ENCODE data around the gene SYNGR1.

SYNGR1 gene

GRCh38 chr22:39419096-39419495, 69.3 kb downstream of the SYNGR1 start:
- no peaks in the 10 kb centered on the region for H3K9me3 ChIP-seq
- no peak for DNase-seq (ENCODE audit: low spot score in 2 of 2)
- H3K36me3 ChIP-seq (replicated peaks), result peaks cover 40% of the 10 kb centered on the region
- H3K4me3 ChIP-seq, result no peak overlapping the region
- in situ Hi-C loops (cut with MboI; ENCODE audit: low sequenced_read_pairs), result no loop called here
- H3K27me3 ChIP-seq (ENCODE audit: low read depth), result no peaks in the 10 kb centered on the region
- H3K4me1 ChIP-seq, result no peaks in the 10 kb centered on the region

- H3K9me3 ChIP-seq, result no peaks in the 10 kb centered on the region
- no peak overlapping the region for H3K4me3 ChIP-seq
- H3K36me3 ChIP-seq (replicated peaks), result peaks cover 41% of the 10 kb centered on the region
- H3K4me1 ChIP-seq, result no peaks in the 10 kb centered on the region
- no peak for DNase-seq (ENCODE audit: low spot score in 2 of 2)
- H3K27me3 ChIP-seq (ENCODE audit: low read depth), result no peaks in the 10 kb centered on the region
- in situ Hi-C loops (cut with MboI; ENCODE audit: low sequenced_read_pairs), result no loop called here
Measured at GRCh38 chr22:39419911-39420310, 70.1 kb downstream of the SYNGR1 start.

DNA sequence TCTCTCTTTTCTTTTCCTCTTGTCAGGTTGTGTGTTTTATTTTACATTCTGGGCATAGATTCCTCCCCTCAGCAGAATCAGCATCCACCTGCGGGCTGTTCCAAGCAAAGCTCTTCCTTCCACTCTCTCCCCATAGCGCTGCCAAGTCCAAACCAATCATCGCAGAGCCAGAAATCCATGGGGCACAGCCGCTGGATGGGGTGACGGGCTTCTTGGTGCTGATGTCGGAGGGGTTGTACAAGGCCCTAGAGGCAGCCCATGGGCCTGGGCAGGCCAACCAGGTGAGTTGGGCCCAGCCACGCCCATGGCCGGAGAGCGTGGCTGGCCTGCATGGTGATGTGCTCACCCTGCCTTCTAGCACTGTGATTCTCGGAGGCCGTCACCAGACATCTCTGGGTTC, 71.9 kb downstream of the SYNGR1 start:
- in situ Hi-C loops (cut with MboI; ENCODE audit: low sequenced_read_pairs), result no loop called here
- Histone ChIP-seq H3K36me3 (replicated peaks) (peaks cover 45% of the 10 kb centered on the region), H3K4me1 (no peaks in the 10 kb centered on the region), H3K9me3 (no peaks in the 10 kb centered on the region), H3K27me3 (ENCODE audit: low read depth) (no peaks in the 10 kb centered on the region), H3K4me3 (no peak overlapping the region)
- DNase-seq (ENCODE audit: low spot score in 2 of 2), result no peak

DNA sequence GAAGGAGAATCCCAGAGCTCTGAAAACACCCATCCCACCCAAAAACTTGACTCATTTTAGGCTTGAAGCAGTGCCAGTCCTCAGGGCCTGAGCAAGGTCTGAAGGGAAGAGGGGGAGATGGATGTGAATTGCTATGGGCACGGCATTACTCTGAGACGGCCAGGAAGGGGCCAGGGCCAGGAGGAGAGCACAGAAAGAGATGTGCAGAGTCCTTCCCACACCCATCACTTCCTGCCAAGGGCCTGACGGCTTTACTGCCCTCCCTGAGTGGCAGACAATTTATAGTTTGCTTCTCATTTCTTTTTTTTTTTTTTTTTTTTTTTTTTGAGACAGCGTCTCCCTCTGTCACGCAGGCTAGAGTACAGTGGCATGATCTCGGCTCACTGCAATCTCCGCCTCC, 72.3 kb downstream of the SYNGR1 start:
- Histone ChIP-seq H3K4me1 (no peaks in the 10 kb centered on the region), H3K9me3 (no peaks in the 10 kb centered on the region), H3K27me3 (ENCODE audit: low read depth) (no peaks in the 10 kb centered on the region), H3K4me3 (no peak overlapping the region), H3K36me3 (replicated peaks) (peaks cover 45% of the 10 kb centered on the region)
- DNase-seq (ENCODE audit: low spot score in 2 of 2), result no peak
- in situ Hi-C loops (cut with MboI; ENCODE audit: low sequenced_read_pairs), result no loop called here

- in situ Hi-C loops (cut with MboI; ENCODE audit: low sequenced_read_pairs), result no loop called here
- DNase-seq (ENCODE audit: low spot score in 2 of 2), result no peak
- no peaks in the 10 kb centered on the region for H3K4me1 ChIP-seq
- H3K27me3 ChIP-seq (ENCODE audit: low read depth), result no peaks in the 10 kb centered on the region
- no peaks in the 10 kb centered on the region for H3K9me3 ChIP-seq
- H3K36me3 ChIP-seq (replicated peaks), result peaks cover 49% of the 10 kb centered on the region
- no peak overlapping the region for H3K4me3 ChIP-seq
Measured at GRCh38 chr22:39422721-39423120, 72.9 kb downstream of the SYNGR1 start.

GRCh38 chr22:39423976-39424375, 74.2 kb downstream of the SYNGR1 start:
- Histone ChIP-seq H3K4me1 (no peaks in the 10 kb centered on the region), H3K4me3 (no peak overlapping the region), H3K9me3 (no peaks in the 10 kb centered on the region), H3K36me3 (replicated peaks) (peaks cover 52% of the 10 kb centered on the region), H3K27me3 (ENCODE audit: low read depth) (no peaks in the 10 kb centered on the region)
- in situ Hi-C loops (cut with MboI; ENCODE audit: low sequenced_read_pairs), result no loop called here
- no peak for DNase-seq (ENCODE audit: low spot score in 2 of 2)

DNA sequence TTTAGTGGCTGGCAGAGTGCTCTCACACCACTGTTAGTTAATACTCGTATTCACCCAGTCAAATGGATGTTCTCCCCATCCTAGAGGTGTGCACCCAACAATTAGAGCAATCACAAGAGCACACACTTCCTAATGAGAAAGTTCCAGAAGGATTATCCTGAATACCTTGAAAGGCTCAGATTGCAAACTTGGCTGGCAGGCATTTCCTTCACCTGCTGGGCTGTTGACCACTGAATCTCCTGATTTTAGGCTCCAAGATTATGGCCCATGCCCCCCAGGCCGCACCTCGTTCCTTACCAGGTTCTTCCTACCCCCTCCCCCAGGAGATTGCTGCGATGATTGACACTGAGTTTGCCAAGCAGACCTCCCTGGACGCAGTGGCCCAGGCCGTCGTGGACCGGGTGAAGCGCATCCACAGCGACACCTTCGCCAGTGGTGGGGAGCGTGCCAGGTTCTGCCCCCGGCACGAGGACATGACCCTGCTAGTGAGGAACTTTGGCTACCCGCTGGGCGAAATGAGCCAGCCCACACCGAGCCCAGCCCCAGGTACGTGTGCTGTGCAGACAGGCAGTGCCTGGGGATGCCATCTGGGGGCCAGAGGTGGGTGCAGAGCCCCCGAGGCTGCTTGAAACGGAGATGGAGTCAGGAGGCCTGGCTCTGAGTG, 76.7 kb downstream of the SYNGR1 start:
- Histone ChIP-seq H3K4me1 (no peaks in the 10 kb centered on the region), H3K36me3 (replicated peaks) (peaks cover 44% of the 10 kb centered on the region), H3K9me3 (no peaks in the 10 kb centered on the region), H3K4me3 (no peak overlapping the region), H3K27me3 (ENCODE audit: low read depth) (no peaks in the 10 kb centered on the region)
- DNase-seq (ENCODE audit: low spot score in 2 of 2), result no peak
- in situ Hi-C loops (cut with MboI; ENCODE audit: low sequenced_read_pairs), result no loop called here

DNA sequence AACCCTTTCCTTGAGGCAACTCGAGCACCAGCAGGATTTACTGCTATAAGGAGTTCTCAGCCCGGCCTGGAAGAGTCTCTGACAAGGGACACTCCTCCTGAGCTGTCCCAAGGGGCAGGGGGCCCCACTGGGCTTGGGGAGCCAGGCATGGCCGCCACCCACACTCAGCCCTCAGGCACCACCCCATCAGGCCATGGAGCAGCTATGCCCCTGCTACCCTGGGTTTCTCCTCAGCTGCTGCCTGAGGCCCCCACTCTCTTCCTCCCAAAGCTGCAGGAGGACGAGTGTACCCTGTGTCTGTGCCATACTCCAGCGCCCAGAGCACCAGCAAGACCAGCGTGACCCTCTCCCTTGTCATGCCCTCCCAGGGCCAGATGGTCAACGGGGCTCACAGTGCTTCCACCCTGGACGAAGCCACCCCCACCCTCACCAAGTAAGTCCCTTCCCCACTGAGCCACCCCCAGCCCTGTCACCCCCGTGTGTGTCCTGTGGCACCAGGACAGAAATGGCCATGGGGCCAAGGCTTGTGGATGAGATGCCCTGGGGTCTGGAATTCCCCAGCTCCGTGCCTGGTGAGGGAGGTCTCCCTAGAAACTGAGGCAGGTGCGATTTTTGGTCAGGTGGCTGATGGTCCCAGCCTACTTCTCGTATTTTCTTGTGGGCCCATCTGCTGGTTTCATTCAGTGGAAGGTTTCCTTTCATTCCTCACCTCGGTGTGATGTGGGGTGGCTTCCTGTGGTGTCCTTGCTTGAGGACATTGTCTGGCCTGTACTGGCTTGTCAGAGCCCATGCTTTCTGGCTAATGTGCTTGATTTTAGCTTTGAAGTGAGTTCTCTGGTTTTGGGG, 78.2 kb downstream of the SYNGR1 start:
- no peak overlapping the region for H3K4me3 ChIP-seq
- in situ Hi-C loops (cut with MboI; ENCODE audit: low sequenced_read_pairs), result no loop called here
- no peaks in the 10 kb centered on the region for H3K27me3 ChIP-seq (ENCODE audit: low read depth)
- no peak for DNase-seq (ENCODE audit: low spot score in 2 of 2)
- no peaks in the 10 kb centered on the region for H3K9me3 ChIP-seq
- H3K4me1 ChIP-seq, result no peaks in the 10 kb centered on the region
- peaks cover 46% of the 10 kb centered on the region for H3K36me3 ChIP-seq (replicated peaks)

GRCh38 chr22:39428597-39429071, 78.8 kb downstream of the SYNGR1 start:
- Histone ChIP-seq H3K27me3 (ENCODE audit: low read depth) (no peaks in the 10 kb centered on the region), H3K4me1 (no peaks in the 10 kb centered on the region), H3K9me3 (no peaks in the 10 kb centered on the region), H3K36me3 (replicated peaks) (peaks cover 46% of the 10 kb centered on the region), H3K4me3 (no peak overlapping the region)
- in situ Hi-C loops (cut with MboI; ENCODE audit: low sequenced_read_pairs), result no loop called here
- no peak for DNase-seq (ENCODE audit: low spot score in 2 of 2)

GRCh38 chr22:39429186-39429585, 79.4 kb downstream of the SYNGR1 start:
- no peak for DNase-seq (ENCODE audit: low spot score in 2 of 2)
- no peaks in the 10 kb centered on the region for H3K9me3 ChIP-seq
- H3K27me3 ChIP-seq (ENCODE audit: low read depth), result no peaks in the 10 kb centered on the region
- no peaks in the 10 kb centered on the region for H3K4me1 ChIP-seq
- H3K36me3 ChIP-seq (replicated peaks), result peaks cover 43% of the 10 kb centered on the region
- in situ Hi-C loops (cut with MboI; ENCODE audit: low sequenced_read_pairs), result no loop called here
- no peak overlapping the region for H3K4me3 ChIP-seq

DNA sequence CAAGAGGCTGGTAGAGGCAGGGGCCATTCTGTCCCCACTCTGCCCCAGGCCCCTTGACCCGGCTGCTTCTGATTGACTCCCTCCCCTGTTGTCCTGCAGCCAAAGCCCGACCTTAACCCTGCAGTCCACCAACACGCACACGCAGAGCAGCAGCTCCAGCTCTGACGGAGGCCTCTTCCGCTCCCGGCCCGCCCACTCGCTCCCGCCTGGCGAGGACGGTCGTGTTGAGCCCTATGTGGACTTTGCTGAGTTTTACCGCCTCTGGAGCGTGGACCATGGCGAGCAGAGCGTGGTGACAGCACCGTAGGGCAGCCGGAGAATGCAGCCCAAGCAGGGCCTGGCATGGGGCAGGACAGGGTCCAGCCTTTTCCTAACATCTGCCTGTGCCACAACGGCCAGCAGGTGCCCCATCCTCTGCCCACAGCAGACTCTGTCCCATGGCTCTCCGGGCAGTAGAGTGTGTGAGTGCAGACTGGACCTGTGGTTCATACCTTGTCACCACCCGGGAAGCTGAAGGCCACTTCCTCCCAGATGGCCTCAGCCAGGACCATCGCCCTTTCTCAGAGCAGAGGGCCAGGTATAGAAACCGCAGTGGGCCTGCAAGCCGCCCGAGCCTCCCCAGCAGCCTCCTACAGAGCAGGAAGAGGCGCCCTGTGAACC, 80.3 kb downstream of the SYNGR1 start:
- Histone ChIP-seq H3K4me1 (no peaks in the 10 kb centered on the region), H3K27me3 (ENCODE audit: low read depth) (no peaks in the 10 kb centered on the region), H3K4me3 (no peak overlapping the region), H3K36me3 (replicated peaks) (peaks cover 42% of the 10 kb centered on the region), H3K9me3 (no peaks in the 10 kb centered on the region)
- DNase-seq (ENCODE audit: low spot score in 2 of 2), result no peak
- in situ Hi-C loops (cut with MboI; ENCODE audit: low sequenced_read_pairs), result no loop called here

- Histone ChIP-seq H3K36me3 (replicated peaks) (peaks cover 42% of the 10 kb centered on the region), H3K27me3 (ENCODE audit: low read depth) (no peaks in the 10 kb centered on the region), H3K4me3 (no peak overlapping the region), H3K4me1 (no peaks in the 10 kb centered on the region), H3K9me3 (no peaks in the 10 kb centered on the region)
- no peak for DNase-seq (ENCODE audit: low spot score in 2 of 2)
- in situ Hi-C loops (cut with MboI; ENCODE audit: low sequenced_read_pairs), result no loop called here
Measured at GRCh38 chr22:39430576-39431150, 80.9 kb downstream of the SYNGR1 start.

DNA sequence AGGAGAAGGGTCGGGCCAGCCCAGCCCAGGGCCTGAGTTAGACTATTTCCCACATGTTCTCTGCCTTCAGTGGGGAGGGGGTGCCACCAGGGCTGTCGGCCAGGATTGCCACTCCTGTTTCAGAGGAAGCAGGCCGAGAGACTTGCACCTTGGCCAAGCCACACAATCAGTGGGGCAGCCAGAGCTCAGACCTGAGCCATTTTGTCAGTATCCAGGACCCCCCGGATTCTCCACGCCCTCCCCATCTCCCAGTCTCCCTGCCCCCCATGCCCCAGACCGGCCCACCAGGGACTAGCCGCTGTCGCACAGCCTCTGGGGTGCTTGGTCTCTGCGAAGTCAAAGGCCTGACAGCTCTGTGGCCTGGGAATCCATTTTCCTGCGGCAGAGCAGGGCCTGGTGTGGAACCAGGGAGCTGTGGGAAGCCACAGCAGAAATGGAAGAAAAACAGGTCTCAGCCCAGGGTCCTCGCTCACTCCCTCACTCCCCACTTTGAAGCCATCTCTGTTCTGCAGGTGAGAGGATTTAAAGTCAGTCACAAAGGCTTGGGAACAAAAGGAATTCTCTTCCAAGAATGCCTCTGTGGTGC, 81.5 kb downstream of the SYNGR1 start:
- H3K36me3 ChIP-seq (replicated peaks), result peaks cover 39% of the 10 kb centered on the region
- in situ Hi-C loops (cut with MboI; ENCODE audit: low sequenced_read_pairs), result no loop called here
- no peaks in the 10 kb centered on the region for H3K4me1 ChIP-seq

More for the DNA sequence above, 81.5 kb downstream of the SYNGR1 start:
- H3K27me3 ChIP-seq (ENCODE audit: low read depth), result no peaks in the 10 kb centered on the region
- DNase-seq (ENCODE audit: low spot score in 2 of 2), result no peak
- H3K9me3 ChIP-seq, result no peaks in the 10 kb centered on the region
- no peak overlapping the region for H3K4me3 ChIP-seq
